GM12892 (cell line): ENCODE results near the gene SMYD4.
"Not testable (repeated sequence)": the region's sequence is repeated elsewhere in the genome, so short reads cannot be mapped to it uniquely, and the experiment has no call there.

Experiments
- DNase-seq: peaks from one replicate; pipeline ENCODE4 v3.0.0; 2011; ENCODE audit not compliant: insufficient read length
- FAIRE-seq: peaks from 2 replicates; lab custom pipeline; 2011; peaks lifted over from hg19 to GRCh38; lab: Jason Lieb, UNC
- POLR2A ChIP-seq: IDR thresholded peaks from 2 replicates; pipeline ENCODE4 v1.6.1; 2011; ENCODE audit warnings: low read depth, low read length, control low read depth
- POLR2AphosphoS5 ChIP-seq: IDR thresholded peaks from 2 replicates; pipeline ENCODE4 v1.6.1; 2011; ENCODE audit warnings: low read depth, low read length, control low read depth
- TAF1 ChIP-seq: IDR thresholded peaks from 2 replicates; pipeline ENCODE4 v1.6.1; 2011; ENCODE audit warnings: low read depth, mild to moderate bottlenecking, control low read depth, low read length, borderline replicate concordance

SMYD4 gene

GRCh38 chr17:1774390-1775176, 55.1 kb downstream of the SMYD4 start:
- no peak for TF ChIP-seq TAF1
- no peak for TF ChIP-seq POLR2A
- no peak for TF ChIP-seq POLR2AphosphoS5
- FAIRE-seq: no peak
- DNase-seq: no peak

- no peak for DNase-seq
- TF ChIP-seq POLR2AphosphoS5 (no peak), POLR2A (no peak), TAF1 (no peak)
- FAIRE-seq: no peak
Observed at GRCh38 chr17:1773696-1774181, 56.0 kb downstream of the SMYD4 start.

DNA sequence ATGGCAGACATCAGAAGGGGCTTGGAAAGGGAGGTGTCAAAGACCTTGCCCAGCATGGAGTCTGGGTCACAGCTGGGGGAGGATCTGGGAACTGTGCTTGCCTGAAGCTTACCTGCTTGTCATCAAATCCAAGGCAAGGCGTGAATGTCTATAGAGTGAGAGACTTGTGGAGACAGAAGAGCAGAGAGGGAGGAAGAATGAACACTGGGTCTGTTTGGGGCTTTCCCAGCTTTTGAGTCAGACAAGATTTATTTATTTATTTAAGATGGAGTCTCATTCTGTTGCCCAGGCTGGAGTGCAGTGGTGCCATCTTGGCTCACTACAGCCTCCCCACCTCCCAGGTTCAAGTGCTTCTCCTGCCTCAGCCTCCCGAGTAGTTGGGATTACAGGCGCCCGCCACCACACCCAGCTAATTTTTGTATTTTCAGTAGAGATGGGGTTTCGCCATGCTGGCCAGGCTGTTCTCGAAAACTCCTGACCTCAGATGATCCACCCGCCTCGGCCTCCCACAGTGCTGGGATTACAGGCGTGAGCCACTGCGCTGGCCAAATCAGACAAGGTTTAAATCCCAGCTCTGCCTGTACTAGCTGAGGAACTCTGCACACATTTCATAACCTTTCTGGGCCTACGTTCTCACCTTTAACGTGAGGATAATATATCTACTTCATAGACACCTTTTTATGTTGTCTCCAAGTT, 56.6 kb downstream of the SMYD4 start:
- not testable (repeated sequence) for FAIRE-seq

DNA sequence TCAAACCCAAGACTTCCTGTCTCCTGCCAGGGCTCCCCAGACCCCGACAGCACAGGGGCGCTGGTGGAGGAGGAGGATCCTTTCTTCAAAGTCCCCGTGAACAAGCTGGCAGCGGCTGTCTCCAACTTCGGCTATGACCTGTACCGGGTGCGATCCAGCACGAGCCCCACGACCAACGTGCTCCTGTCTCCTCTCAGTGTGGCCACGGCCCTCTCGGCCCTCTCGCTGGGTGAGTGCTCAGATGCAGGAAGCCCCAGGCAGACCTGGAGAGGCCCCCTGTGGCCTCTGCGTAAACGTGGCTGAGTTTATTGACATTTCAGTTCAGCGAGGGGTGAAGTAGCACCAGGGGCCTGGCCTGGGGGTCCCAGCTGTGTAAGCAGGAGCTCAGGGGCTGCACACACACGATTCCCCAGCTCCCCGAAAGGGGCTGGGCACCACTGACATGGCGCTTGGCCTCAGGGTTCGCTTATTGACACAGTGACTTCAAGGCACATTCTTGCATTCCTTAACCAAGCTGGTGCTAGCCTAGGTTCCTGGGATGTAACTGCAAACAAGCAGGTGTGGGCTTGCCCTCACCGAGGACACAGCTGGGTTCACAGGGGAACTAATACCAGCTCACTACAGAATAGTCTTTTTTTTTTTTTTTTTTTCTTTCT, 59.8 kb downstream of the SMYD4 start:
- no peak for TF ChIP-seq POLR2A
- DNase-seq (no peak), FAIRE-seq (no peak)

More for the DNA sequence above, 56.6 kb downstream of the SMYD4 start:
- not testable (repeated sequence) for DNase-seq

GRCh38 chr17:1767358-1767757, 62.3 kb downstream of the SMYD4 start:
- FAIRE-seq: no peak
- no peak for TF ChIP-seq TAF1
- TF ChIP-seq POLR2AphosphoS5: no peak
- TF ChIP-seq POLR2A: no peak
- DNase-seq: no peak

- TF ChIP-seq POLR2A: no peak
- TF ChIP-seq POLR2AphosphoS5: no peak
- no peak for TF ChIP-seq TAF1
- FAIRE-seq (no peak), DNase-seq (no peak)
Observed at GRCh38 chr17:1766382-1767135, 63.1 kb downstream of the SMYD4 start.

GRCh38 chr17:1765576-1765975, 64.1 kb downstream of the SMYD4 start:
- no peak for FAIRE-seq
- TF ChIP-seq POLR2A (no peak), TAF1 (no peak), POLR2AphosphoS5 (no peak)

DNA sequence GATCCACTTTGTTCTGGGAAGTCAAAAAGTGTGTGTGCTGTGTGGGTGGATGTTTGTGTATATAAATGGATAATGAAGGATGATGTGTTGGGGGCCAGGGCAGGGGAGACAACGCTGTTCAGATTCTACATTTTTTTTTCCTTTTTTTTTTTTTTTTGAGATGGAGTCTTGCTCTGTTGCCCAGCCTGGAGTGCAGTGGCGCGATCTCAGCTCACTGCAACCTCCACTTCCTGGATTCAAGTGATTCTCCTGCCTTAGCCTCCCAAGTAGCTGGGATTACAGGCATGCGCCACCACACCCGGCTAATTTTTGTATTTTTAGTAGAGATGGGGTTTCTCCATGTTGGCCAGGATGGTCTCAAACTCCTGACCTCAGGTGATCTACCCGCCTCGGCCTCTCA, 65.0 kb downstream of the SMYD4 start:
- FAIRE-seq, DNase-seq: not testable (repeated sequence)

More at GRCh38 chr17:1765576-1765975, 64.1 kb downstream of the SMYD4 start:
- no peak for DNase-seq

- DNase-seq (no peak), FAIRE-seq (peak; percentile 74)
- TF ChIP-seq TAF1: no peak
- TF ChIP-seq POLR2A: no peak
- no peak for TF ChIP-seq POLR2AphosphoS5
Observed at GRCh38 chr17:1764284-1764683, 65.4 kb downstream of the SMYD4 start.

GRCh38 chr17:1762901-1763898, 66.5 kb downstream of the SMYD4 start:
- DNase-seq: no peak
- peak; percentile 74 for FAIRE-seq
- TF ChIP-seq TAF1 (no peak), POLR2A (no peak), POLR2AphosphoS5 (no peak)

DNA sequence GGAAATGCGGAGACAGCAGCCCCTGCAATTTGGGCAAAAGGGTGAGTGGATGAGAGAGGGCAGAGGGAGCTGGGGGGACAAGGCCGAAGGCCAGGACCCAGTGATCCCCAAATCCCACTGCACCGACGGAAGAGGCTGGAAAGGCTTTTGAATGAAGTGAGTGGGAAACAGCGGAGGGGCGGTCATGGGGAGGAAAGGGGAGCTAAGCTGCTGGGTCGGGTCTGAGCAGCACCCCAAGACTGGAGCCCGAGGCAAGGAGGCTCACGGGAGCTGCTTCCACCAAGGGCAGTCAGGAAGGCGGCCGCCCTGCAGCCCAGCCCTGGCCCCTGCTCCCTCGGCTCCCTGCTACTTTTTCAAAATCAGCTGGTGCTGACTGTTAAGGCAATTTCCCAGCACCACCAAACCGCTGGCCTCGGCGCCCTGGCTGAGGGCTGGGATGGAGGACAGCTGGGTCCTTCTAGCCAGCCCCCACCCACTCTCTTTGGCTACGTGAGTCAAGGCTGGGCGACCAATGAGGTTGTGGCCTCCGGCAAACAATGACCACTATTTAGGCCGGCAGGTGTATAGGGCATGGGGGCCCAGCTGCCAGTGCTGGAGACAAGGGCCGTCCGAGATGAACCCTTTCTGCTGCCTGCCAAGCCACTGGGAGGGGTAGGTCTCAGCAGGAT, 67.3 kb downstream of the SMYD4 start:
- TF ChIP-seq POLR2AphosphoS5: no peak
- no peak for TF ChIP-seq TAF1
- no peak for TF ChIP-seq POLR2A
- FAIRE-seq (no peak), DNase-seq (no peak)
